ENCODE results near the gene QPRT.

DNA sequence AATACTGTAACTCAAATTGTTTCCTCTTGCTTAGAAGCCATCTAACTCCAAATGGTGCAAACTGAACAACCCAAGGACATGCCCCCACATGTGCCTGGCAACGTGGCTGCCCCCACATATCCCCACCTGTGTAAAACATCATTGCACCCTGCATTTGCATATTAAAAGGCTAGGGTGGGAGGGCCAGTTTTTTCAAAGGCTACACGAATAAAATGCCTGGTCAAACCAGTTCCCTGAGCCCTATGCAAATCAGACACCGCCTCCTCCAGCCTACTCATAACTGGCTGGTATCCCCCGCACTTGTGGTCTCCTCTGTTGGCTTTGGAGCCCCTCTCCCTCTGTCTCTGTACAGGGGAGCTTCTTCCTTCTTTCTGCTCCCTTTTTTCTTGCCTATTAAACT lies 40.1 kb downstream of the QPRT start:
- TF ChIP-seq, protein P1, sequence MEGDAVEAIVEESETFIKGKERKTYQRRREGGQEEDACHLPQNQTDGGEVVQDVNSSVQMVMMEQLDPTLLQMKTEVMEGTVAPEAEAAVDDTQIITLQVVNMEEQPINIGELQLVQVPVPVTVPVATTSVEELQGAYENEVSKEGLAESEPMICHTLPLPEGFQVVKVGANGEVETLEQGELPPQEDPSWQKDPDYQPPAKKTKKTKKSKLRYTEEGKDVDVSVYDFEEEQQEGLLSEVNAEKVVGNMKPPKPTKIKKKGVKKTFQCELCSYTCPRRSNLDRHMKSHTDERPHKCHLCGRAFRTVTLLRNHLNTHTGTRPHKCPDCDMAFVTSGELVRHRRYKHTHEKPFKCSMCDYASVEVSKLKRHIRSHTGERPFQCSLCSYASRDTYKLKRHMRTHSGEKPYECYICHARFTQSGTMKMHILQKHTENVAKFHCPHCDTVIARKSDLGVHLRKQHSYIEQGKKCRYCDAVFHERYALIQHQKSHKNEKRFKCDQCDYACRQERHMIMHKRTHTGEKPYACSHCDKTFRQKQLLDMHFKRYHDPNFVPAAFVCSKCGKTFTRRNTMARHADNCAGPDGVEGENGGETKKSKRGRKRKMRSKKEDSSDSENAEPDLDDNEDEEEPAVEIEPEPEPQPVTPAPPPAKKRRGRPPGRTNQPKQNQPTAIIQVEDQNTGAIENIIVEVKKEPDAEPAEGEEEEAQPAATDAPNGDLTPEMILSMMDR (IDR thresholded peaks at IDR 0.05), result no peak
- TF ChIP-seq, protein P2, sequence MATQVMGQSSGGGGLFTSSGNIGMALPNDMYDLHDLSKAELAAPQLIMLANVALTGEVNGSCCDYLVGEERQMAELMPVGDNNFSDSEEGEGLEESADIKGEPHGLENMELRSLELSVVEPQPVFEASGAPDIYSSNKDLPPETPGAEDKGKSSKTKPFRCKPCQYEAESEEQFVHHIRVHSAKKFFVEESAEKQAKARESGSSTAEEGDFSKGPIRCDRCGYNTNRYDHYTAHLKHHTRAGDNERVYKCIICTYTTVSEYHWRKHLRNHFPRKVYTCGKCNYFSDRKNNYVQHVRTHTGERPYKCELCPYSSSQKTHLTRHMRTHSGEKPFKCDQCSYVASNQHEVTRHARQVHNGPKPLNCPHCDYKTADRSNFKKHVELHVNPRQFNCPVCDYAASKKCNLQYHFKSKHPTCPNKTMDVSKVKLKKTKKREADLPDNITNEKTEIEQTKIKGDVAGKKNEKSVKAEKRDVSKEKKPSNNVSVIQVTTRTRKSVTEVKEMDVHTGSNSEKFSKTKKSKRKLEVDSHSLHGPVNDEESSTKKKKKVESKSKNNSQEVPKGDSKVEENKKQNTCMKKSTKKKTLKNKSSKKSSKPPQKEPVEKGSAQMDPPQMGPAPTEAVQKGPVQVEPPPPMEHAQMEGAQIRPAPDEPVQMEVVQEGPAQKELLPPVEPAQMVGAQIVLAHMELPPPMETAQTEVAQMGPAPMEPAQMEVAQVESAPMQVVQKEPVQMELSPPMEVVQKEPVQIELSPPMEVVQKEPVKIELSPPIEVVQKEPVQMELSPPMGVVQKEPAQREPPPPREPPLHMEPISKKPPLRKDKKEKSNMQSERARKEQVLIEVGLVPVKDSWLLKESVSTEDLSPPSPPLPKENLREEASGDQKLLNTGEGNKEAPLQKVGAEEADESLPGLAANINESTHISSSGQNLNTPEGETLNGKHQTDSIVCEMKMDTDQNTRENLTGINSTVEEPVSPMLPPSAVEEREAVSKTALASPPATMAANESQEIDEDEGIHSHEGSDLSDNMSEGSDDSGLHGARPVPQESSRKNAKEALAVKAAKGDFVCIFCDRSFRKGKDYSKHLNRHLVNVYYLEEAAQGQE (IDR thresholded peaks at IDR 0.05; ENCODE audit: insufficient read depth in 1 of 2, low read depth in 2 of 2, low read length in 1 of 2), result no peak
